Measurements from ENCODE around the gene AUP1.
"Not testable (repeated sequence)": the region's sequence is repeated elsewhere in the genome, so short reads cannot be mapped to it uniquely, and the experiment has no call there.

Gene AUP1

GRCh38 chr2:74498500-74499266, 30.8 kb downstream of the AUP1 start:
- no peak for DNase-seq (ENCODE audit: low read depth in 2 of 2)

- no peak for DNase-seq (ENCODE audit: low read depth in 2 of 2)
Observed at GRCh38 chr2:74497777-74498499, 31.6 kb downstream of the AUP1 start.

- DNase-seq (ENCODE audit: low read depth in 2 of 2), result no peak
Observed at GRCh38 chr2:74496997-74497776, 32.3 kb downstream of the AUP1 start.

- DNase-seq (ENCODE audit: low read depth in 2 of 2), result no peak
Observed at GRCh38 chr2:74495440-74495839, 34.1 kb downstream of the AUP1 start.

DNA sequence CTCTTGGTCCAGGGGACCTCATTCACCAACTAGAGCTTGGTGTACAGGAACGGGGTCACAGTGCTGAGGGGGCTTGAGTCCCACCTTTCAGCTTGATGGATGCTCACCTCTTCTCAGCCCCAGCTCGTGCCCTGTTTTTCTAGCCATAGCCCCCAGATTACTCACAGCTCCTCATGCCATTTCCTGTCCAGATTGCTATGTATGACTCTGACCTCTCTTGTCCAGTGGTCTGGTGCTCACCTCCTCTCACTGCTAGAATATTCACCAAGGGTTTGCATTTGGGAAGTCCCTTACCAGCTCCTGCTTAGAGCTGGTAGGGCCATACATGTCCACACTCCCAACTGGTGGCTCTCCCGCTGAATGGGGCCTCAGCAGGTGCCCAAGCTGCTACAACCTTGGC, 36.0 kb downstream of the AUP1 start:
- no peak for DNase-seq (ENCODE audit: low read depth in 2 of 2)

- DNase-seq (ENCODE audit: low read depth in 2 of 2), result no peak
Observed at GRCh38 chr2:74491648-74492544, 37.6 kb downstream of the AUP1 start.

DNA sequence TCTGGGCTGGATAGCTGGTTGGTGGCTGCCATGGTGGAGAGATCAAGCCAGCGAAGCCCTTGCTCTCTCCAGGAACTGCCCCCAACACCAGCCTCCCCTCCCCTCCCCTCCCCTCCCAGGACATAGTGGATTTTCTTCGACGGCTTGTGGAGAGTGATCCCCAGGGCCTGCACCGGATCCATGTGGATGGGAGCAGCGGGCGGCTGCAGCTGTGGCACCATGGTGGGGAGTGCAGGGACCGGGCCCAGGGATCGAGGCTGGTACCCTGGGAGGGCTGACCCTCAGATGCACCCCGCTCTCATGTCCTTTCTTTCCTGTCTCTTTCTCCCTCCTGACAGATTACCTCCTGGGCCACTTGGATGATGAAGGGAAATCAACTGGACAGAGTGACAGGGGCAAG, 39.6 kb downstream of the AUP1 start:
- DNase-seq (ENCODE audit: low read depth in 2 of 2), result no peak

DNA sequence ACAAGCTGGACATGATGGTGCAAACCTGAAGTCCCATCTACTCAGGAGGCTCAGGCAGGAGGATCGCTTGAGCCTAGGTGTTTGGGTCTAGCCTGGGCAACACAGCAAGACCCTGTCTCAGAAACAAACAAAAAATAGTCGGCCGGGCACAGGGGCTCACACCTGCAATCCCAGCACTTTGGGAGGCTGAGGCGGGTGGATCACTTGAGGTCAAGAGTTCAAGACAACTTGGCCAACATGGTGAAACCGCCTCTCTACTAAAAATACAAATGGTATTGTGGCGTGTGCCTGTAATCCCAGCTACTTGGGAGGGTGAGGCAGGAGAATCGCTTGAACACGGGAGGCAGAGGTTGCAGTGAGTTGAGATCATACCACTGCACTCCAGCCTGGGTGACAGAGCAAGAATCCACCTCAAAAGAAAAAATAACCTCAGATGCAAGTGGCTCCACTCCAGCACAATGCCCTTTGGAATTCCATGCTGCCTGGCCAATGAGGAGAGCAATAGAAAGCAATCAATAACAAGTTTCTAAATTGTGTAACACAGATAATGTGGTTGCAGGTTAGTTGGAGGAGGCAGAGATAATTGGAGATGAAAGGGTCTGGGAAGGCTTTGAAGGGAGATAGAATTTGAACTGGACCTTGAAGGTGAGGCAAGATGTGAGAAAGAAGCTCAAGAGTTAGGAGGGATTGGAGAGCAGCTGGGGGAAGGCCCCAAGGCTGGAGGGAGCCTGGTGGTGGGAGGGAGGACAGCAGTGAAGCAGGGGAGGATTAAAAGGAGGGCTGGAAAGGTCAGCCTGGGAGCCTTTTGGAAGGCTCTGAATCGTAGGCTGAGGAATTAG, 40.6 kb downstream of the AUP1 start:
- DNase-seq (ENCODE audit: low read depth in 2 of 2), result no peak

- DNase-seq (ENCODE audit: low read depth in 2 of 2), result no peak
Observed at GRCh38 chr2:74486141-74486540, 43.4 kb downstream of the AUP1 start.

GRCh38 chr2:74483675-74484164, 45.8 kb downstream of the AUP1 start:
- DNase-seq (ENCODE audit: low read depth in 2 of 2), result not testable (repeated sequence)

GRCh38 chr2:74482801-74483674, 46.5 kb downstream of the AUP1 start, which contains the start of the genes CCDC142 and TTC31:
Gene CCDC142, minus strand, starts transcription at chr2:74482998. Its CDS starts 161 bp downstream, at chr2:74482837.
Gene TTC31, plus strand, starts transcription at chr2:74483081. Its CDS starts 15 bp downstream, at chr2:74483096.
- peak; percentile 82 to 88 for DNase-seq (ENCODE audit: low read depth in 2 of 2)

DNA sequence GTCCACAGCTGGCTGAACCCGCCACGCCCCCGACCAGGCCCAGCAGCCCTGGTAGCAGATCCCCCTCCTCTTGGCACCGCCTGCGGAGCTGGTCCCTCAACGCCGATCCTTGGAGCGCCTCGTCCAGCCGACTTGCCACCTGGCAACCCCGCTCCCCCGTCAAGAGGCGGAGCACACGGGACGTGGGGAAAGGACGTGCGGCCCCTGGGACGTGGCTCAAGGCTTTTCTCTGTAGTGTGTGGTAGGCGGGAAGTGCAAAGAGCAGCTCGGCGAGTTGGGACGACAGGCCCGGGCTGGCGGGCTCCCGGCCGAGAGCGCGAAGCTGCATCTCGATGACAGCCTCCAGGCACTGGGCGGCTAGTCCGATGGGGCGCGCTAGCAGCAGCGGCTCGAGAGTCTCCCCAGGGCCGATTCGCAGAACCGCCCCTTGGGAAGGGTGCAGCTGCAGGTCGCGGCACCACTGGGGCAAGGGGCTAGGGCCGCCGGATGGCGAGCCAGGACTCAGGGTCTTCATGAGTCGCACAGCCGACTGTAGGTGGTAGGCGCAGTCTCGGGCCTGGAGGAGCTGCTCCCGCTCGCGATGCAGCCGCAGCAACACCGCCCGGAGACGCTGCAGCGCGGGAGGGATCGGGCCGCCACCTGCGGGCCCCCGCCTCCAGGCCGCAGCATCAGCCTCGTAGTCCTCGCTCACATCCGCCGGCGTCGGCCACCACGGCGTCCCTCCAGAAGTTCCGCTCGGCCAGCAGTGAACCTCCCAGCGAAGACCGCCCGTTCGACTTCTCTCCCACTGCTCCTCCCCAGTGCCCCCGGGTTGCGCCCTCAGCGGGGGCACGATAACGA, 47.3 kb downstream of the AUP1 start:
- no peak for DNase-seq (ENCODE audit: low read depth in 2 of 2)

DNA sequence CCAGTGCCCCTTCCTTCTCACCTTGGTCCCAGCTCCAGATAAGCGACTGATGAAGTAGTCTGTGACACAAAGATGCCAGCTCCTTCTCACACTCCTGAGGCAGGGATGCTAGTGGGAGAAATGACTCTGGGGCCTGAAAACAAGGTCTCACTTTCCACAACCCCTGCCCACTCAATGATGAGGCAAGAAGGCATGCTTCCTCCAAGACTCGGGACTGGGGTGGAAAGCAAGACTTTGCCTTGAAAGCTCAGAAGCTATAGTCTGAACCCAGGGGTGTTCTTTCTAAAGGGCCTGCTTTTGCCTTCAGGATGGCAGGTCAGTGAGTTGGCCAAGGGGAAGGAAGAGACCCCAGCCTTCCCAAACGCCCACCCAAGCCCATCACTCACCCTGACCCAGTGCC, 48.1 kb downstream of the AUP1 start:
- DNase-seq (ENCODE audit: low read depth in 2 of 2), result no peak

Measured in stimulated activated CD8-positive, alpha-beta memory T cell treated with anti-CD3 and anti-CD28 coated beads, Interleukin-2, amount 100 ng/mL, for 1 hour (primary cell).